Neuronal stem cell (in vitro differentiated cells): ENCODE results near the gene CCDC92.

Experiments used
- DNase-seq: peaks from one replicate; pipeline ENCODE4 v3.0.0-alpha.2; 2013; ENCODE audit warnings: low spot score
- H2AFZ ChIP-seq: one replicate; pipeline ENCODE4 v1.6.1; 2013; ENCODE audit warnings: mild to moderate bottlenecking, low read length, inconsistent platforms
- H2AK5ac ChIP-seq: 2 replicates; pipeline ENCODE4 v1.6.1; 2013; ENCODE audit warnings: low read depth, mild to moderate bottlenecking, inconsistent platforms, low read length, moderate library complexity, mixed read lengths
- H2BK120ac ChIP-seq: 2 replicates; pipeline ENCODE4 v1.6.1; 2013; ENCODE audit warnings: low read depth, mild to moderate bottlenecking, inconsistent platforms, low read length, moderate library complexity, mixed read lengths
- H2BK12ac ChIP-seq: one replicate; pipeline ENCODE4 v1.6.1; 2013; ENCODE audit warnings: low read length, inconsistent platforms
- H2BK15ac ChIP-seq: 2 replicates; pipeline ENCODE4 v1.6.1; 2013; ENCODE audit warnings: mild to moderate bottlenecking, low read length, inconsistent platforms, mixed read lengths
- H2BK5ac ChIP-seq: one replicate; pipeline ENCODE4 v1.6.1; 2013; ENCODE audit warnings: inconsistent platforms, mild to moderate bottlenecking, low read length, moderate library complexity
- H3K14ac ChIP-seq: one replicate; pipeline ENCODE4 v1.6.1; 2013; ENCODE audit warnings: low read length, inconsistent platforms
- H3K18ac ChIP-seq: 2 replicates; pipeline ENCODE4 v1.6.1; 2013; ENCODE audit warnings: low read length, inconsistent platforms
- H3K23ac ChIP-seq: 2 replicates; pipeline ENCODE4 v1.6.1; 2013; ENCODE audit warnings: low read depth, mild to moderate bottlenecking, mixed read lengths, low read length, inconsistent platforms; ENCODE audit not compliant: poor library complexity
- H3K27ac ChIP-seq: replicated peaks from 3 replicates; pipeline ENCODE4 v1.5.1; 2013; ENCODE audit warnings: low read length, inconsistent platforms
- H3K27me3 ChIP-seq, 3 experiments: 2 replicates each; pipeline ENCODE4 v1.6.1; 2013; ENCODE audit warnings: low read length in 3 of 3, mild to moderate bottlenecking in 2 of 3, inconsistent platforms in 1 of 3, low read depth in 1 of 3, mixed read lengths in 1 of 3, moderate library complexity in 1 of 3; ENCODE audit not compliant: control insufficient read depth in 3 of 3, insufficient read depth in 3 of 3
- H3K36me3 ChIP-seq, 2 donors: replicated peaks in 1 of 2; 2 replicates each; pipeline ENCODE4 v1.6.1; 2013; ENCODE audit warnings: low read length in 2 of 2; ENCODE audit not compliant: control insufficient read depth in 2 of 2, insufficient read depth in 2 of 2
- H3K4ac ChIP-seq: 2 replicates; pipeline ENCODE4 v1.6.1; 2013; ENCODE audit warnings: inconsistent platforms, mild to moderate bottlenecking, low read length, moderate library complexity
- H3K4me1 ChIP-seq, 2 donors: 1 replicate in 1 of 2; 2 replicates in 1 of 2; pipeline ENCODE4 v1.6.1; 2013; ENCODE audit warnings: low read length in 2 of 2, low read depth in 1 of 2; ENCODE audit not compliant: control insufficient read depth in 2 of 2, insufficient read depth in 1 of 2
- H3K4me2 ChIP-seq: one replicate; pipeline ENCODE4 v1.6.1; 2013; ENCODE audit warnings: mild to moderate bottlenecking, low read length, inconsistent platforms; ENCODE audit not compliant: insufficient read depth, poor library complexity, severe bottlenecking
- H3K4me3 ChIP-seq, 2 donors: 2 replicates each; pipeline ENCODE4 v1.5.1; 2013; ENCODE audit warnings: low read length in 2 of 2, mild to moderate bottlenecking in 2 of 2, inconsistent platforms in 1 of 2, moderate library complexity in 1 of 2
- H3K79me1 ChIP-seq: one replicate; pipeline ENCODE4 v1.6.1; 2013; ENCODE audit warnings: low read depth, mild to moderate bottlenecking, inconsistent platforms, low read length, moderate library complexity
- H3K9ac ChIP-seq: one replicate; pipeline ENCODE4 v1.6.1; 2013; ENCODE audit warnings: mild to moderate bottlenecking, low read depth, low read length, inconsistent platforms; ENCODE audit not compliant: poor library complexity
- H3K9me3 ChIP-seq, 2 donors: replicated peaks in 1 of 2; 2 replicates each; pipeline versions ENCODE3 to v1.6.1; 2013; ENCODE audit warnings: low read length in 2 of 2, mild to moderate bottlenecking in 2 of 2, inconsistent platforms in 1 of 2, low read depth in 1 of 2, mixed read lengths in 1 of 2, moderate library complexity in 1 of 2; ENCODE audit not compliant: control insufficient read depth in 2 of 2, insufficient read depth in 1 of 2
- H4K8ac ChIP-seq: one replicate; pipeline ENCODE4 v1.6.1; 2013; ENCODE audit warnings: low read depth, mild to moderate bottlenecking, inconsistent platforms, low read length, moderate library complexity
- H4K91ac ChIP-seq: one replicate; pipeline ENCODE4 v1.6.1; 2013; ENCODE audit warnings: low read length, low read depth, mild to moderate bottlenecking, inconsistent platforms; ENCODE audit not compliant: poor library complexity
- WGBS, 2 donors: extraction: QIAGEN DNeasy Blood & Tissue Kit; methylation state at CpG; one replicate each; pipeline ENCODE4 v1.1.7; 2013; ENCODE audit warnings: missing lambda C conversion rate in 2 of 2, mixed read lengths in 1 of 2; ENCODE audit not compliant: insufficient read length in 2 of 2, insufficient replicate concordance in 1 of 2; ENCODE audit errors: extremely low coverage in 2 of 2; 5-methylcytosine and 5-hydroxymethylcytosine counted together

Gene CCDC92

GRCh38 chr12:124008595-124008994 is 36.0 kb upstream of the CCDC92 start:
- DNase-seq = no peak
- H3K4me1 ChIP-seq = peaks cover 17 to 23% of the 10 kb centered on the region in 2 donors

GRCh38 chr12:124007826-124008570 is 35.4 kb upstream of the CCDC92 start:
- Histone ChIP-seq H2BK12ac (no peak overlapping the region), H4K8ac (no peak overlapping the region), H4K91ac (no peak overlapping the region), H3K27me3 (no peaks in the 10 kb centered on the region), H3K4me3 (no peak overlapping the region), H3K23ac (no peak overlapping the region), H3K4me2 (no peak overlapping the region), H2AFZ (no peak overlapping the region), H3K4ac (no peak overlapping the region), H2BK15ac (no peak overlapping the region), H3K36me3 (peaks cover 25 to 81% of the 10 kb centered on the region in 2 donors), H3K18ac (no peak overlapping the region), H3K9ac (no peak overlapping the region), H2BK5ac (no peak overlapping the region), H3K79me1 (peaks cover 2% of the 10 kb centered on the region), H2AK5ac (no peak overlapping the region), H3K14ac (no peak overlapping the region), H3K27ac (no peak overlapping the region), H2BK120ac (no peak overlapping the region), H3K9me3 (no peaks in the 10 kb centered on the region), H3K4me1 (peaks cover 17 to 23% of the 10 kb centered on the region in 2 donors)
- no peak for DNase-seq
- WGBS, 2 donors = no CpG with 5 or more reads among the region's 9 CpGs

More at GRCh38 chr12:124008595-124008994, 36.0 kb upstream of the CCDC92 start:
- Histone ChIP-seq H2BK120ac (no peak overlapping the region), H2AK5ac (no peak overlapping the region), H3K18ac (no peak overlapping the region), H3K36me3 (peaks cover 27 to 82% of the 10 kb centered on the region in 2 donors), H2AFZ (no peak overlapping the region), H3K27ac (no peak overlapping the region), H3K79me1 (peaks cover 2% of the 10 kb centered on the region), H2BK15ac (no peak overlapping the region), H3K23ac (no peak overlapping the region), H4K91ac (no peak overlapping the region), H2BK5ac (no peak overlapping the region), H4K8ac (no peak overlapping the region), H3K9me3 (no peaks in the 10 kb centered on the region), H2BK12ac (no peak overlapping the region), H3K4me2 (no peak overlapping the region), H3K14ac (no peak overlapping the region), H3K9ac (no peak overlapping the region), H3K4me3 (no peak overlapping the region), H3K4ac (no peak overlapping the region), H3K27me3 (no peaks in the 10 kb centered on the region)
- no CpG with 5 or more reads among the region's 3 CpGs for WGBS, 2 donors

GRCh38 chr12:124006846-124007713 is 34.4 kb upstream of the CCDC92 start:
- DNase-seq = no peak
- Histone ChIP-seq H3K27me3 (no peaks in the 10 kb centered on the region), H3K4me2 (no peak overlapping the region), H3K27ac (no peak overlapping the region), H3K9me3 (no peaks in the 10 kb centered on the region), H2BK120ac (no peak overlapping the region), H3K14ac (no peak overlapping the region), H2BK15ac (no peak overlapping the region), H3K4ac (no peak overlapping the region), H3K79me1 (peaks cover 2% of the 10 kb centered on the region), H3K9ac (no peak overlapping the region), H2AFZ (no peak overlapping the region), H3K4me3 (no peak overlapping the region), H3K23ac (peak overlapping the region; percentile 11), H4K8ac (no peak overlapping the region), H3K36me3 (peaks cover 22 to 81% of the 10 kb centered on the region in 2 donors), H3K18ac (no peak overlapping the region), H3K4me1 (peaks cover 17 to 23% of the 10 kb centered on the region in 2 donors), H2AK5ac (no peak overlapping the region), H4K91ac (no peak overlapping the region), H2BK12ac (no peak overlapping the region), H2BK5ac (no peak overlapping the region)
- no CpG with 5 or more reads among the region's 14 CpGs for WGBS, 2 donors
